Endothelial cell of umbilical vein (primary cell): Measurements from ENCODE around the gene CNN1. TPM values are rescaled to one million over a fixed set of nuclear protein-coding genes. Genes with fewer than 3 reads are reported as not detected.

Experiments
- BruUV-seq: library from RNA; stranded (reverse); fragments of 400-500 nt; replicated peaks from 2 replicates; lab custom pipeline; 2021; lab: Mats Ljungman, UMichigan
- CTCF ChIA-PET: fragments of 300-600, 350-600 bp; sonication (Branson Sonifier 250); formaldehyde crosslinking; loops from one replicate; lab custom pipeline; 2021; ENCODE audit warnings: antibody characterized with exemption, inconsistent platforms; lab: Charles Lee
- POLR2A ChIA-PET: fragments of 300-600, 350-600 bp; sonication (Branson Sonifier 250); formaldehyde crosslinking; loops from one replicate; lab custom pipeline; 2021; ENCODE audit warnings: antibody characterized with exemption, inconsistent platforms; lab: Charles Lee
- DNase-seq: peaks from one replicate; pipeline ENCODE4 v3.0.0-alpha.2; 2011; ENCODE audit warnings: low read depth, low spot score
- FAIRE-seq: peaks from 2 replicates; lab custom pipeline; 2011; peaks lifted over from hg19 to GRCh38; lab: Jason Lieb, UNC
- H2AFZ ChIP-seq: 2 replicates; pipeline ENCODE4 v1.6.0; 2012; ENCODE audit warnings: low read depth, low read length, control low read depth, inconsistent platforms
- H3K27ac ChIP-seq: 2 replicates; pipeline ENCODE4 v1.5.1; 2011; ENCODE audit warnings: low read depth, mild to moderate bottlenecking, control low read depth, low read length, moderate library complexity; ENCODE audit not compliant: insufficient read depth
- H3K27me3 ChIP-seq, 2 experiments: 2 replicates each; pipeline versions ENCODE4 v1.6.0 to v1.6.1; 2011; ENCODE audit warnings: low read length in 2 of 2, mixed read lengths in 1 of 2; ENCODE audit not compliant: control insufficient read depth in 2 of 2, insufficient read depth in 2 of 2
- H3K36me3 ChIP-seq, 2 experiments: 2 replicates in 1 of 2; 3 replicates in 1 of 2; pipeline ENCODE4 v1.5.1; 2011; ENCODE audit warnings: low read length in 2 of 2, mild to moderate bottlenecking in 1 of 2, moderate library complexity in 1 of 2; ENCODE audit not compliant: control insufficient read depth in 2 of 2, insufficient read depth in 2 of 2; ENCODE audit errors: extremely low read depth in 1 of 2
- H3K4me1 ChIP-seq: 3 replicates; pipeline ENCODE4 v1.5.1; 2011; ENCODE audit warnings: mild to moderate bottlenecking, low read length; ENCODE audit not compliant: control insufficient read depth, insufficient read depth; ENCODE audit errors: extremely low read depth
- H3K4me2 ChIP-seq: 2 replicates; pipeline ENCODE4 v1.6.1; 2011; ENCODE audit warnings: low read length, control low read depth, mixed read lengths; ENCODE audit not compliant: insufficient read depth
- H3K4me3 ChIP-seq, 3 experiments: fragments of 200-600 bp in 1 of 3; sonication (generic), shearing (Covaris generic) in 1 of 3; replicated peaks in 1 of 3; 2 replicates each; pipeline ENCODE4 v1.5.1; 2011 to 2016; ENCODE audit warnings: control low read depth in 3 of 3, low read length in 3 of 3, mild to moderate bottlenecking in 2 of 3, inconsistent platforms in 1 of 3, low read depth in 1 of 3, moderate library complexity in 1 of 3; ENCODE audit not compliant: insufficient read depth in 1 of 3
- H3K79me2 ChIP-seq: 2 replicates; pipeline ENCODE4 v1.6.0; 2012; ENCODE audit warnings: low read length, inconsistent platforms; ENCODE audit not compliant: control insufficient read depth, insufficient read depth
- H3K9ac ChIP-seq: replicated peaks from 2 replicates; pipeline ENCODE3; 2011; ENCODE audit warnings: low read length, control low read depth; ENCODE audit not compliant: insufficient read depth; ENCODE audit errors: extremely low read depth
- H3K9me1 ChIP-seq: replicated peaks from 3 replicates; pipeline ENCODE4 v1.6.0; 2011; ENCODE audit warnings: mild to moderate bottlenecking, low read length; ENCODE audit not compliant: control insufficient read depth, insufficient read depth; ENCODE audit errors: extremely low read depth
- H3K9me3 ChIP-seq: replicated peaks from 2 replicates; pipeline ENCODE4 v1.5.1; 2012; ENCODE audit warnings: low read length, inconsistent platforms; ENCODE audit not compliant: control insufficient read depth, insufficient read depth
- H4K20me1 ChIP-seq: replicated peaks from 2 replicates; pipeline ENCODE3; 2011; ENCODE audit warnings: mild to moderate bottlenecking, low read length; ENCODE audit not compliant: control insufficient read depth, insufficient read depth; ENCODE audit errors: extremely low read depth
- EZH2 ChIP-seq: IDR thresholded peaks from 2 replicates; pipeline ENCODE4 v1.6.1; 2012; ENCODE audit warnings: borderline replicate concordance, low read depth, mild to moderate bottlenecking, moderate library complexity, low read length, inconsistent platforms; ENCODE audit not compliant: severe bottlenecking
- FOS ChIP-seq: IDR thresholded peaks from 2 replicates; pipeline ENCODE4 v1.6.1; 2011; ENCODE audit warnings: mild to moderate bottlenecking, low read length, moderate library complexity, borderline replicate concordance; ENCODE audit not compliant: insufficient read depth
- GATA2 ChIP-seq: IDR thresholded peaks from 2 replicates; pipeline ENCODE4 v1.7.0; 2011; ENCODE audit warnings: low read depth, mild to moderate bottlenecking, moderate library complexity, mixed read lengths, low read length; ENCODE audit not compliant: insufficient read length, insufficient read depth
- JUN ChIP-seq: IDR thresholded peaks from 2 replicates; pipeline ENCODE4 v1.6.1; 2011; ENCODE audit warnings: borderline replicate concordance, low read depth; ENCODE audit not compliant: insufficient read length, insufficient read depth
- MYC ChIP-seq: IDR thresholded peaks from one replicate; pipeline ENCODE4 v1.6.1; 2011; ENCODE audit warnings: mild to moderate bottlenecking, low read depth, low read length
- POLR2A ChIP-seq: IDR thresholded peaks from 2 replicates; pipeline ENCODE4 v1.6.1; 2012; ENCODE audit warnings: low read depth, mild to moderate bottlenecking, control low read depth, low read length
- POLR2AphosphoS5 ChIP-seq: IDR thresholded peaks from 2 replicates; pipeline ENCODE4 v1.6.1; 2012; ENCODE audit warnings: low read depth, mild to moderate bottlenecking, control low read depth, low read length, moderate library complexity; ENCODE audit not compliant: insufficient read depth
- dilution Hi-C: fragments of 300-500 bp; cut with MboI; formaldehyde crosslinking; loops from one replicate; pipeline ENCODE4 v1.15.0; 2019; ENCODE audit warnings: low sequenced_read_pairs; ENCODE audit not compliant: extremely low pct_ligation_motif_present
- intact Hi-C: fragments of 100-400 bp; cut with micrococcal nuclease; formaldehyde crosslinking; loops from one replicate; pipeline ENCODE4 v1.10.0; 2022
- polyA plus RNA-seq, 4 experiments: library from polyadenylated mRNA; depleted of rRNA in 3 of 4; stranded (reverse) in 3 of 4; unstranded in 1 of 4; fragments of >200 nt; gene quantifications; 2 replicates each; pipeline versions ENCODE4 v1.2.1 to v1.2.3, GENCODE V29; 2011 to 2012; ENCODE audit warnings: missing spikeins in 1 of 4
- total RNA-seq: library from RNA; stranded (reverse); gene quantifications from 2 replicates; pipeline ENCODE4 v1.2.3, GENCODE V29; 2021
- TF ChIP-seq, protein P1 (sequence below), 2 donors: IDR thresholded peaks; 1 replicate in 1 of 2; 2 replicates in 1 of 2; pipeline ENCODE4 v1.5.1; 2011; ENCODE audit warnings: low read length in 2 of 2, mild to moderate bottlenecking in 2 of 2, moderate library complexity in 2 of 2, control low read depth in 1 of 2, inconsistent platforms in 1 of 2, low read depth in 1 of 2; ENCODE audit not compliant: insufficient read depth in 1 of 2; ENCODE audit errors: extremely low read depth in 1 of 2
- TF ChIP-seq, protein P2 (sequence below): IDR thresholded peaks from 2 replicates; pipeline ENCODE4 v1.6.1; 2011; ENCODE audit not compliant: insufficient read depth, insufficient read length

CNN1 gene
- total and polyA plus RNA-seq, 2 donors (not counting 3 experiments of a cell fraction or from before 2014, with no cell fraction given), result 0.76 TPM; not detected in 1

DNA sequence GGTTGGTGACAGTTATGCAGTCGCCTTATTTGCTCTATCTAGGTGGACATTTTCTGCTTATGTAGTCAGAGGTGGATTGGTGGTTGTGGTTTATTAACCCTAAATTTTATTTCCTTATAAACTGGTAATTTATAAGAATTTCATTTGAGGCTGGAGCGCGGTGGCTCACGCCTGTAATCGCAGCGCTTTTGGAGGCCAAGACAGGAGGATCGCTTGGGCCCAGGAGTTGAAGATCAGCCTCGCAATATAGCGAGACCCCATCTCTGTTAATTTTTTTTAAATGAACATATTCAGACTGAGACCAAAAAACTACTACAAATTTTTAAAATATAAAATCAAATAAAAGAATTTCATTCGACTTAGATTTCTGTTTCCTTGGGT is 59.4 kb downstream of the CNN1 start:
- Histone ChIP-seq H3K4me1 (peaks cover 8% of the 10 kb centered on the region), H3K27me3 (no peaks in the 10 kb centered on the region), H2AFZ (no peak overlapping the region), H3K4me3 (peak overlapping the region; percentile 94 to 97 (median 95)), H3K36me3 (no peaks in the 10 kb centered on the region), H3K4me2 (peak overlapping the region; percentile 76), H4K20me1 (no peaks in the 10 kb centered on the region), H3K9me1 (no peaks in the 10 kb centered on the region), H3K9ac (peak overlapping the region; percentile 94), H3K27ac (peak overlapping the region; percentile 84), H3K9me3 (no peaks in the 10 kb centered on the region), H3K79me2 (peaks cover 51% of the 10 kb centered on the region)
- no peak for DNase-seq
- dilution Hi-C loops (no loop called here), intact Hi-C loops (loop anchor here (5.0 to 10.0 kb wide), 2 partner anchors 139 to 387 kb away; partner anchors contain the start of gene ZNF823)
- ChIA-PET POLR2A (no interaction called here), CTCF (no interaction called here)
- TF ChIP-seq, protein P1, sequence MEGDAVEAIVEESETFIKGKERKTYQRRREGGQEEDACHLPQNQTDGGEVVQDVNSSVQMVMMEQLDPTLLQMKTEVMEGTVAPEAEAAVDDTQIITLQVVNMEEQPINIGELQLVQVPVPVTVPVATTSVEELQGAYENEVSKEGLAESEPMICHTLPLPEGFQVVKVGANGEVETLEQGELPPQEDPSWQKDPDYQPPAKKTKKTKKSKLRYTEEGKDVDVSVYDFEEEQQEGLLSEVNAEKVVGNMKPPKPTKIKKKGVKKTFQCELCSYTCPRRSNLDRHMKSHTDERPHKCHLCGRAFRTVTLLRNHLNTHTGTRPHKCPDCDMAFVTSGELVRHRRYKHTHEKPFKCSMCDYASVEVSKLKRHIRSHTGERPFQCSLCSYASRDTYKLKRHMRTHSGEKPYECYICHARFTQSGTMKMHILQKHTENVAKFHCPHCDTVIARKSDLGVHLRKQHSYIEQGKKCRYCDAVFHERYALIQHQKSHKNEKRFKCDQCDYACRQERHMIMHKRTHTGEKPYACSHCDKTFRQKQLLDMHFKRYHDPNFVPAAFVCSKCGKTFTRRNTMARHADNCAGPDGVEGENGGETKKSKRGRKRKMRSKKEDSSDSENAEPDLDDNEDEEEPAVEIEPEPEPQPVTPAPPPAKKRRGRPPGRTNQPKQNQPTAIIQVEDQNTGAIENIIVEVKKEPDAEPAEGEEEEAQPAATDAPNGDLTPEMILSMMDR (IDR thresholded peaks at IDR 0.05; ENCODE audit: extremely low read depth in 1 of 2, insufficient read depth in 1 of 2, low read depth in 1 of 2, low read length in 2 of 2), result no peak
- TF ChIP-seq FOS (no peak), POLR2A (no peak), MYC (no peak), EZH2 (no peak), JUN (no peak), POLR2AphosphoS5 (no peak), GATA2 (no peak)
- TF ChIP-seq, protein P2, sequence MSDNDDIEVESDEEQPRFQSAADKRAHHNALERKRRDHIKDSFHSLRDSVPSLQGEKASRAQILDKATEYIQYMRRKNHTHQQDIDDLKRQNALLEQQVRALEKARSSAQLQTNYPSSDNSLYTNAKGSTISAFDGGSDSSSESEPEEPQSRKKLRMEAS, result no peak
- FAIRE-seq, result no peak
- TSS peak; percentile 39 for BruUV-seq
